Prostate gland (tissue), 2 donors: ENCODE data around the gene PGGT1B. TPM values are rescaled to one million over a fixed set of nuclear protein-coding genes. Genes with fewer than 3 reads are reported as not detected.

ENCODE experiments used
- DNase-seq: peaks from one replicate; pipeline ENCODE4 v3.0.0-alpha.2; 2019; ENCODE audit warnings: low spot score
- H3K27ac ChIP-seq, 2 donors: fragments of 200-600 bp; sonication (generic); 2 replicates each; pipeline ENCODE4 v1.5.1; 2017 to 2019
- H3K27me3 ChIP-seq: fragments of 200-600 bp; sonication (generic); replicated peaks from 2 replicates; pipeline ENCODE4 v1.5.1; 2019; ENCODE audit not compliant: insufficient read depth
- H3K36me3 ChIP-seq, 2 donors: fragments of 200-600 bp; sonication (generic); 1 replicate in 1 of 2; 2 replicates in 1 of 2; pipeline versions ENCODE4 v1.5.1 to v1.8.1; 2017 to 2019
- H3K4me1 ChIP-seq: fragments of 200-600 bp; sonication (generic); replicated peaks from 2 replicates; pipeline ENCODE4 v1.5.1; 2019
- H3K4me3 ChIP-seq, 2 donors: fragments of 200-600 bp; sonication (generic); 2 replicates each; pipeline ENCODE4 v1.5.1; 2017 to 2019
- H3K9me3 ChIP-seq: fragments of 200-600 bp; sonication (generic); 2 replicates; pipeline ENCODE4 v1.5.1; 2017
- CTCF ChIP-seq, 4 experiments: fragments of 200-600 bp in 2 of 4; fragments of 450-650 bp in 2 of 4; sonication (generic) in 2 of 4; IDR thresholded peaks; 1 replicate in 3 of 4; 2 replicates in 1 of 4; pipeline ENCODE4 v1.5.1; 2016 to 2019; ENCODE audit warnings: antibody characterized with exemption in 4 of 4, mild to moderate bottlenecking in 2 of 4, moderate library complexity in 2 of 4
- POLR2A ChIP-seq: fragments of 450-650 bp; IDR thresholded peaks from one replicate; pipeline ENCODE4 v1.6.1; 2016; ENCODE audit warnings: antibody characterized with exemption, mild to moderate bottlenecking
- POLR2AphosphoS5 ChIP-seq: sonication (generic); formaldehyde crosslinking; IDR thresholded peaks from one replicate; pipeline ENCODE4 v1.6.1; 2017; ENCODE audit warnings: antibody characterized with exemption
- WGBS: methylation state at CpG from one replicate; pipeline ENCODE4 v1.1.5; 2018; 5-methylcytosine and 5-hydroxymethylcytosine counted together
- intact Hi-C: fragments of 100-400 bp; cut with DNase I; formaldehyde crosslinking; loops from one replicate; pipeline ENCODE4 v1.14.2; 2022
- total RNA-seq, 2 donors: library from RNA; depleted of rRNA; stranded (reverse); fragments of >200 nt; gene quantifications; one replicate each; pipeline ENCODE4 v1.1.0, GENCODE V29; 2016

PGGT1B gene
- total RNA-seq, 2 donors from 2014 or later = 9.1 to 15.3 TPM

- H3K27me3 ChIP-seq = no peaks in the 10 kb centered on the region
- intact Hi-C loops = no loop called here
- H3K27ac ChIP-seq = no peak overlapping the region
- no peaks in the 10 kb centered on the region for H3K4me1 ChIP-seq
- H3K4me3 ChIP-seq = no peak overlapping the region
- H3K36me3 ChIP-seq = no peaks in the 10 kb centered on the region
- no peaks in the 10 kb centered on the region for H3K9me3 ChIP-seq
- 65% methylated on average over 3 of the region's 3 CpGs for WGBS
- DNase-seq = no peak
- no peak for TF ChIP-seq CTCF (IDR thresholded peaks at IDR 0.05)
Observed at GRCh38 chr5:115272297-115272958, 9.8 kb upstream of the PGGT1B start.

GRCh38 chr5:115271295-115272050 lies 8.8 kb upstream of the PGGT1B start:
- Histone ChIP-seq H3K27me3 (no peaks in the 10 kb centered on the region), H3K4me3 (no peak overlapping the region), H3K36me3 (no peaks in the 10 kb centered on the region), H3K27ac (no peak overlapping the region), H3K9me3 (no peaks in the 10 kb centered on the region), H3K4me1 (no peaks in the 10 kb centered on the region)
- TF ChIP-seq CTCF (IDR thresholded peaks at IDR 0.05) (no peak), POLR2A (no peak), POLR2AphosphoS5 (no peak)
- intact Hi-C loops = no loop called here
- no peak for DNase-seq
- WGBS = 98% methylated on average over 6 of the region's 6 CpGs

- no peaks in the 10 kb centered on the region for H3K4me1 ChIP-seq
- TF ChIP-seq POLR2A (no peak), POLR2AphosphoS5 (no peak), CTCF (IDR thresholded peaks at IDR 0.05) (no peak)
- no peak overlapping the region for H3K27ac ChIP-seq
- no peak overlapping the region for H3K4me3 ChIP-seq
- no peaks in the 10 kb centered on the region for H3K36me3 ChIP-seq
- H3K27me3 ChIP-seq = no peaks in the 10 kb centered on the region
- intact Hi-C loops = no loop called here
- no peak for DNase-seq
- H3K9me3 ChIP-seq = no peaks in the 10 kb centered on the region
Observed at GRCh38 chr5:115267617-115268016, 4.9 kb upstream of the PGGT1B start.

- no peak for TF ChIP-seq POLR2A
- no peak for TF ChIP-seq POLR2AphosphoS5
- no peak for TF ChIP-seq CTCF (IDR thresholded peaks at IDR 0.05)
- no peaks in the 10 kb centered on the region for H3K36me3 ChIP-seq
- H3K9me3 ChIP-seq = no peaks in the 10 kb centered on the region
- no peak overlapping the region for H3K4me3 ChIP-seq
- no peaks in the 10 kb centered on the region for H3K27me3 ChIP-seq
- intact Hi-C loops = no loop called here
- no peak for DNase-seq
- peaks cover 3% of the 10 kb centered on the region for H3K4me1 ChIP-seq
- 95% methylated on average over 13 of the region's 13 CpGs for WGBS
- no peak overlapping the region for H3K27ac ChIP-seq
Observed at GRCh38 chr5:115265220-115265619, 2.5 kb upstream of the PGGT1B start.

GRCh38 chr5:115264786-115265185 lies 2.1 kb upstream of the PGGT1B start:
- H3K9me3 ChIP-seq = no peaks in the 10 kb centered on the region
- no peaks in the 10 kb centered on the region for H3K27me3 ChIP-seq
- no peak for DNase-seq
- no peaks in the 10 kb centered on the region for H3K36me3 ChIP-seq
- H3K4me3 ChIP-seq = no peak overlapping the region
- peaks cover 3% of the 10 kb centered on the region for H3K4me1 ChIP-seq
- 97% methylated on average over 11 of the region's 13 CpGs for WGBS
- TF ChIP-seq POLR2A (no peak), CTCF (IDR thresholded peaks at IDR 0.05) (no peak), POLR2AphosphoS5 (no peak)
- intact Hi-C loops = no loop called here
- no peak overlapping the region for H3K27ac ChIP-seq
